Measurements from ENCODE around the gene CEP63.

DNA sequence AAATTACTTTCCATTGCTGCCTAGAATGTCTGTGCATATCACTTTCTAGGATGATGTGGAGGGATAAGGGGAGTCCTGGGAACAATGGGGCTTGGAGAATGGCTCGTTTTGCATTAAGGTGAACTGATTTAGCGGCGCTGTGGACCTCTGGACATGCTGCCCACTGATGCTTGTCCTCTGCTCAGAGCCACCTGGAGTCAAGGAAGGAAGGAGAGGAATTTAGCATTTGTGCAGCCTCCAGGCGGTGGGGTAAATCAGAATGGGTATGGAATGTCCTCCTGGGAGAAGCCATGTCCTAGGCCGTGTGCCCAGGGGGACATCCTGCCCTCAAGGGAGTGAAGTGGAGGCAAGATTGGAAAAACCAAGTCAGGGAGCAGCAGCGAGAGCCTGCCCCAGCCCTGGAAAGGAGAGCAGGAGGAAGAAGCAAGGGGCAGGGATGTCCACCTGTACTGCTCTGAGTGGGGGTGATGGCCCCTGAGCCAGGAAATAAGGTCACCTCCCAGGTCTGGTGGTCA is 127.2 kb downstream of the CEP63 start:
- TF ChIP-seq ZNF274 (IDR thresholded peaks at IDR 0.05; ENCODE audit: low read depth, low read length) (no peak), SUZ12 (IDR thresholded peaks at IDR 0.05; ENCODE audit: extremely low read depth, insufficient read depth, insufficient read length) (no peak)

Measured in NT2/D1 (cell line).